Mesenchymal stem cell (in vitro differentiated cells and primary cell): ENCODE results near the gene ATP6V1F.

Experiments
- DNase-seq: peaks from one replicate; pipeline ENCODE4 v3.0.0-alpha.2; 2013
- H2AFZ ChIP-seq: one replicate; pipeline ENCODE4 v1.6.1; 2013; ENCODE audit warnings: low read depth, mild to moderate bottlenecking, control low read depth, inconsistent platforms, low read length, moderate library complexity
- H2AK5ac ChIP-seq: 2 replicates; pipeline ENCODE4 v1.6.1; 2013; ENCODE audit warnings: low read length, moderate library complexity, mild to moderate bottlenecking, inconsistent platforms; ENCODE audit not compliant: severe bottlenecking
- H2BK120ac ChIP-seq: one replicate; pipeline ENCODE4 v1.6.1; 2013; ENCODE audit warnings: low read depth, mild to moderate bottlenecking, inconsistent platforms, low read length, moderate library complexity
- H2BK12ac ChIP-seq, 2 experiments: one replicate each; pipeline ENCODE4 v1.6.1; 2013; ENCODE audit warnings: inconsistent platforms in 2 of 2, low read length in 2 of 2, mild to moderate bottlenecking in 2 of 2, moderate library complexity in 2 of 2, control low read depth in 1 of 2
- H2BK15ac ChIP-seq: one replicate; pipeline ENCODE4 v1.6.1; 2013; ENCODE audit warnings: mild to moderate bottlenecking, low read depth, inconsistent platforms; ENCODE audit not compliant: poor library complexity, severe bottlenecking
- H2BK5ac ChIP-seq: 2 replicates; pipeline ENCODE4 v1.6.1; 2013; ENCODE audit warnings: low read depth, mild to moderate bottlenecking, low read length, control low read depth, inconsistent platforms; ENCODE audit not compliant: poor library complexity, severe bottlenecking
- H3K14ac ChIP-seq, 2 experiments: one replicate each; pipeline ENCODE4 v1.6.1; 2013; ENCODE audit warnings: inconsistent platforms in 2 of 2, low read length in 2 of 2, control low read depth in 1 of 2, mild to moderate bottlenecking in 1 of 2, moderate library complexity in 1 of 2
- H3K18ac ChIP-seq, 2 experiments: one replicate each; pipeline ENCODE4 v1.6.1; 2013; ENCODE audit warnings: inconsistent platforms in 2 of 2, low read length in 2 of 2, control low read depth in 1 of 2, low read depth in 1 of 2, mild to moderate bottlenecking in 1 of 2
- H3K23ac ChIP-seq, 2 experiments: one replicate each; pipeline ENCODE4 v1.6.1; 2013; ENCODE audit warnings: inconsistent platforms in 2 of 2, low read length in 2 of 2, mild to moderate bottlenecking in 2 of 2, moderate library complexity in 2 of 2, control low read depth in 1 of 2
- H3K27ac ChIP-seq: 2 replicates; pipeline ENCODE4 v1.5.1; 2013; ENCODE audit warnings: mild to moderate bottlenecking, moderate library complexity, low read length, control low read depth, inconsistent platforms; ENCODE audit not compliant: poor library complexity, severe bottlenecking
- H3K27me3 ChIP-seq, 2 experiments: 2 replicates each; pipeline versions ENCODE4 v1.6.1 to v1.7.0; 2013; ENCODE audit warnings: low read length in 2 of 2, mild to moderate bottlenecking in 2 of 2, moderate library complexity in 2 of 2, control low read depth in 1 of 2, inconsistent platforms in 1 of 2; ENCODE audit not compliant: control insufficient read depth in 1 of 2, insufficient read depth in 1 of 2
- H3K36me3 ChIP-seq, 2 experiments: 2 replicates each; pipeline versions ENCODE4 v1.6.1 to v1.7.0; 2013; ENCODE audit warnings: low read length in 2 of 2, control low read depth in 1 of 2, inconsistent platforms in 1 of 2, low read depth in 1 of 2, mild to moderate bottlenecking in 1 of 2; ENCODE audit not compliant: insufficient read depth in 2 of 2, control insufficient read depth in 1 of 2
- H3K4ac ChIP-seq, 2 experiments: one replicate each; pipeline ENCODE4 v1.6.1; 2013; ENCODE audit warnings: inconsistent platforms in 2 of 2, low read length in 2 of 2, mild to moderate bottlenecking in 2 of 2, moderate library complexity in 2 of 2, control low read depth in 1 of 2, low read depth in 1 of 2
- H3K4me1 ChIP-seq: 2 replicates; pipeline ENCODE4 v1.6.1; 2013; ENCODE audit warnings: low read depth, low read length, control low read depth; ENCODE audit not compliant: control insufficient read depth, insufficient read depth
- H3K4me2 ChIP-seq: 2 replicates; pipeline ENCODE4 v1.6.1; 2013; ENCODE audit warnings: low read length, mild to moderate bottlenecking, inconsistent platforms; ENCODE audit not compliant: poor library complexity, severe bottlenecking
- H3K4me3 ChIP-seq, 2 experiments: 2 replicates each; pipeline versions ENCODE4 v1.5.1 to v1.7.0; 2013; ENCODE audit warnings: low read length in 2 of 2, mild to moderate bottlenecking in 2 of 2, control low read depth in 1 of 2, low read depth in 1 of 2; ENCODE audit not compliant: insufficient read depth in 1 of 2
- H3K79me1 ChIP-seq: replicated peaks from 2 replicates; pipeline ENCODE4 v1.6.1; 2013; ENCODE audit warnings: mild to moderate bottlenecking, control low read depth, low read length, inconsistent platforms; ENCODE audit not compliant: poor library complexity, severe bottlenecking
- H3K9ac ChIP-seq: 2 replicates; pipeline ENCODE4 v1.7.0; 2013; ENCODE audit warnings: mild to moderate bottlenecking, low read length, moderate library complexity
- H3K9me3 ChIP-seq: 2 replicates; pipeline ENCODE4 v1.7.0; 2013; ENCODE audit warnings: mild to moderate bottlenecking, low read length; ENCODE audit not compliant: control insufficient read depth
- H4K8ac ChIP-seq: one replicate; pipeline ENCODE4 v1.6.1; 2013; ENCODE audit warnings: inconsistent platforms, mild to moderate bottlenecking, low read length, moderate library complexity
- H4K91ac ChIP-seq: one replicate; pipeline ENCODE4 v1.6.1; 2013; ENCODE audit warnings: mild to moderate bottlenecking, low read length, inconsistent platforms
- WGBS: methylation state at CpG from one replicate; pipeline ENCODE4 v1.1.7; 2013; ENCODE audit warnings: mixed read lengths; 5-methylcytosine and 5-hydroxymethylcytosine counted together

Gene ATP6V1F

DNA sequence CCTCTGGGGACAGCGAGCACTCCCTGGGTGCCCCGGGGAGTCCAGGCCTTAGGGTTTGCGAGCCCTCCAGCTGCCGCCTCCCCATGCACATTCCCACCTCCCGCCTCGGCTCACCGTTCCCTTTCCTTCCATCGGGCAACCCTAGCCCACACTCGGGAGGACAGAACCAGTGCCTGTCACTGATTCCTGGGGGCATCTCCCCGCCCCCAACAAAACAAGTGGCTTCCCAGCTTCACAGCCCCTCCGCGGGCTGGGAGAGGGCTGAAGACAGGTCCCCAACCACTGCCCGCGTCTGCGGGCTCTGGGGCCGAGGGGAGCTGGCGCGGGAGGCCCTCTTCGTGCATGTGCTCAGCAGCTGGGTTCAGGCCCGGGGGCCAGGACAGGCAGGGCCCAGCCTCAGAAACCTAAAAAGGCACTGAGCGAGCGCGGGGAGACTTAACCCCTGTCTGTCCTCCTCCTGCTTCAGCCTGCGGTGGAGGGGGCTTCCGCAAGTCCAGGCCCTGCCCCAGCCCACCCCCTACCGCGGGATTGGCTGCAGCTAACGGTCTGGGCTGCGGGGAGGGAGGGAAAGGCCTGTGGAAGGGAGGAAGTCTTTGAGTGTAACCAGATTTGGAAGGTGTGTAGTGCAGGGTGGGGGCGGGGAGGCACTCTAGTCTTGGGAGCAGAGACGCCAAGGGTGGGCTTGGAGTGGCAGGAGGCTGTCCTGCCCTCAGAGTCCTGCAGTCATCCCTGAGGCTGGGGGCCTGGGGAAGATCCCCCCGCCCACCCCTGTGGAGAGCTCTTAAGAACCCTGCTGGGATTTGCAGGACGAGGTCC lies 31.3 kb upstream of the ATP6V1F start:
- H3K4me3 ChIP-seq = peak overlapping the region; percentile 61 to 95
- H3K79me1 ChIP-seq = peaks cover 7% of the 10 kb centered on the region
- H3K4me2 ChIP-seq = peak overlapping the region; percentile 83
- H3K36me3 ChIP-seq = peaks cover 15% of the 10 kb centered on the region in 2 experiments
- H3K4me1 ChIP-seq = peaks cover 60% of the 10 kb centered on the region
- H3K23ac ChIP-seq = no peak overlapping the region
- no peaks in the 10 kb centered on the region for H3K9me3 ChIP-seq
- H2BK12ac ChIP-seq = peak overlapping the region; percentile 4 to 33
- H2BK15ac ChIP-seq = peak overlapping the region; percentile 95
- peak overlapping the region; percentile 46 for H4K8ac ChIP-seq
- peak overlapping the region in 1 of 2 experiments; percentile 76 for H3K14ac ChIP-seq
- peak overlapping the region; percentile 63 to 69 for H3K18ac ChIP-seq
- peak overlapping the region; percentile 89 for H2BK120ac ChIP-seq
- under 1% methylated on average over 33 of the region's 33 CpGs for WGBS
- peak overlapping the region; percentile 42 to 60 for H3K4ac ChIP-seq
- peak overlapping the region; percentile 93 for H3K9ac ChIP-seq
- no peak overlapping the region for H2BK5ac ChIP-seq
- DNase-seq = peak; percentile 71
- no peaks in the 10 kb centered on the region for H3K27me3 ChIP-seq
- H2AK5ac ChIP-seq = no peak overlapping the region
- peak overlapping the region; percentile 53 for H4K91ac ChIP-seq
- H3K27ac ChIP-seq = peak overlapping the region; percentile 46
- H2AFZ ChIP-seq = no peak overlapping the region

DNA sequence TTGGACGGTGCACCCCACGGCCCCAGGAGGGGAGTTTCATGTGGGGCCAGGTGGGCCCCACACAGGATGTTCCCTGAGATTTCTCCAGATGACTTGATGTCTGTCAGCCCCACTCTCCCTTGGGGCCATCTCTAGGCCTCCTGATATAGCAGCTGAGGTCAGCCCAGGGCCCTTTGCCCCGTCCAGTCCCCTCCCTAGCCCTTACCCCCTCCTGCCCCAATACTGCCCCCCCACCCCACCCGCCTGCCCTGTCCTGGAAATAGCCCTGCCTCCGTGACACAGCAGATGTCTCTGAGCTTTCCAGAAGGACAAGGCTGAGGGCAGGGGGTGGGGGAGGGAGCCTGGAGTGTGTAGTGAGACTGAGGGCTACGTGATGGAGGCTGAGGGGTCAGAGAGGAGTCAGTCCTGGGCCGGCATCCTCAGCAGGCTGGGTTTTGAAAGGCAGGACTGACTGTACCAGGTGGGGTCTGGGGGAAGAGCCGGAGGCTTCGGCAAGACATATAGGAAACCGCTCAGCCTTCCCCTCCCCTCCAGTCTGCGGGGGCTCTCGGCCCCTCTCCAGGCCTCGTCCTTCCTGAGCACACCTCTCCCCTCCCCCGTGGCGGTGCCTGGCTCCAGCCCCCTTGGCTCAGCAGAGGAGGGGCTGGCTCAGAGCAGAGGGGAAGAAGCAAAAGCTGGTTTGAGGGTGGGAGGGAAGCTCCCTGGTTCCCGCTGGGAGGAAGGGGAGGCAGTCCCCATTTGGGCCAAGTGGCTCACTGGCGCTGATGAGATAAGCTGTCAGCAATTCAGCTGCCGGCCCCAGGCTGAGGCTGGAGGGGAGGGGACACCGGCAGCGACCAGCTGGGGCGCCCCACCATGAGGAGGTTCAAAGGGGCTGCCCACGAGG lies 30.4 kb upstream of the ATP6V1F start:
- Histone ChIP-seq H3K14ac (peak overlapping the region in 1 of 2 experiments; percentile 84), H3K4me1 (peaks cover 61% of the 10 kb centered on the region), H3K18ac (peak overlapping the region; percentile 94 to 97), H4K91ac (peak overlapping the region; percentile 90), H3K4ac (peak overlapping the region; percentile 66 to 75), H2BK12ac (peak overlapping the region; percentile 23 to 90), H2BK15ac (peak overlapping the region; percentile 95), H3K27ac (peak overlapping the region; percentile 82), H2AK5ac (peak overlapping the region; percentile 37), H3K4me3 (peak overlapping the region; percentile 61 to 95), H3K27me3 (no peaks in the 10 kb centered on the region), H2BK120ac (peak overlapping the region; percentile 89), H3K9me3 (no peaks in the 10 kb centered on the region), H3K4me2 (peak overlapping the region; percentile 83), H3K23ac (peak overlapping the region in 1 of 2 experiments; percentile 40), H3K36me3 (peaks cover 22 to 24% of the 10 kb centered on the region in 2 experiments), H3K9ac (peak overlapping the region; percentile 93), H3K79me1 (peaks cover 14% of the 10 kb centered on the region), H4K8ac (peak overlapping the region; percentile 54), H2BK5ac (no peak overlapping the region), H2AFZ (no peak overlapping the region)
- WGBS = 0% methylated on average over 11 of the region's 22 CpGs
- DNase-seq = peak; percentile 67

DNA sequence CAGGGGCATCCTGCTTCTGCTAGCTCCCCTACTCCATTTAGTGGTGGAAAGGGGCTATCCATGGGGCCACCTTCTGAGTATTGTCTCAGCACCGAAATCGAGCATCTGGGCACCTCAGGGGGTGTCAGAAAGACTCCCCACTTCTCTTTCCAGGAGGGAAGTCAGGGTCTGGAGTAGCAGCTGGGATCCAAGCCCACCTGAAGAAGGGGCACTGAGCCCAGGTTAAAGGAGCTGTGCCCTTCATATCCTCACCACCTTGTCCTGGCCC lies 29.8 kb upstream of the ATP6V1F start:
- DNase-seq = no peak
- 5% methylated on average over 2 of the region's 2 CpGs for WGBS

More for the DNA sequence above, 29.8 kb upstream of the ATP6V1F start:
- Histone ChIP-seq H2BK12ac (peak overlapping the region; percentile 23 to 90), H3K4me1 (peaks cover 55% of the 10 kb centered on the region), H3K4me2 (peak overlapping the region; percentile 83), H3K27me3 (no peaks in the 10 kb centered on the region), H2AK5ac (peak overlapping the region; percentile 37), H3K4me3 (peak overlapping the region; percentile 61 to 95), H3K9ac (peak overlapping the region; percentile 93), H2BK120ac (peak overlapping the region; percentile 89), H2BK5ac (no peak overlapping the region), H3K36me3 (peaks cover 28 to 30% of the 10 kb centered on the region in 2 experiments), H4K91ac (peak overlapping the region; percentile 90), H2BK15ac (peak overlapping the region; percentile 73), H3K9me3 (no peaks in the 10 kb centered on the region), H3K23ac (peak overlapping the region in 1 of 2 experiments; percentile 40), H3K4ac (peak overlapping the region; percentile 66 to 75), H3K27ac (peak overlapping the region; percentile 82), H4K8ac (peak overlapping the region; percentile 54), H2AFZ (no peak overlapping the region), H3K14ac (peak overlapping the region in 1 of 2 experiments; percentile 84), H3K18ac (peak overlapping the region; percentile 94 to 97), H3K79me1 (peaks cover 20% of the 10 kb centered on the region)
